KG1 (cell line): Measurements from ENCODE around the gene SVOPL.

Source experiments
- DNase-seq: peaks from one replicate; lab custom pipeline; 2025; lab: John Stamatoyannopoulos, UW

The SVOPL gene

DNA sequence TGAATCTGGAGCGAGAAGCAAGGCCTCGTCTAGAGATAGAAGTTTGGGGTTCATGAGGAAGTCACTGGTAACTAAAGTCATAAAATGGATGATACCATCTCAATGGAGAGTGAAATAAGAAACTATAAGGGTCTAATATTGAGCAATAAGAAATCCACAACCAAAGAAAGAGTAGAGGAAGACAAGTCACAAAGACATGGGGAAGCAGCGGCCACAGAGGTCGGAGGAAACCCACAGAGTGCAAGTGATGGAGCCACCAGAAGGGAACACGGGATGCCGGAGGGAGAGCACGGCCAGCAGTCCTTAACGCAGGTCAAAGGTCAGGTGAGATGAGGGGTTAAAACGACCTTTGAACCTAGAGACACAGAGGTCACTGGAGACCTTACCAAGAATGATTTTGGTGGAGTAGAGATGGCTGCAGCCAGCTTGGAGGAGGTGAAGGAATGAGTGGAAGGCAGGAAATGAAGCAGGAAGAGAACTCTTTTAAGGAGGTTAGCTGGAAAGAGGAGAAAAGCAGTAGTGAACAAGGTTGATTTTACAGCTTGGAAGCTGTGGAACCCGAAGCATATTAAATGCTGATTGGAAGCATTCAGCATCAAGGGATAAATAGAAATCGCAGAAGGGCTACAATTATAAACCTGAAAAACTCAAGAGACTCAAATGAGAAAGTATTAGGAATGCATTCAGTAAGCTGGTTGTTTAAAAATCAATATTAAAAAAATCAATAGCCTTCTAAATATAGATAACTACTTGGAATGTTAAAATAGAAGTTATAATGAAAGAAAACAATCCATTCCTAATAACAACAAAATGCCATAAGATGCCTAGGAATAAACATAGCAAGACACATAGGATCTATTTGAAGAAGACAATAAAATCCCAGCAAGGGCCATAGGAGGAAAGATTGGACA is 93.7 kb downstream of the SVOPL start:
- DNase-seq, result no peak

GRCh38 chr7:138606236-138606635 is 94.9 kb downstream of the SVOPL start:
- DNase-seq, result no peak

DNA sequence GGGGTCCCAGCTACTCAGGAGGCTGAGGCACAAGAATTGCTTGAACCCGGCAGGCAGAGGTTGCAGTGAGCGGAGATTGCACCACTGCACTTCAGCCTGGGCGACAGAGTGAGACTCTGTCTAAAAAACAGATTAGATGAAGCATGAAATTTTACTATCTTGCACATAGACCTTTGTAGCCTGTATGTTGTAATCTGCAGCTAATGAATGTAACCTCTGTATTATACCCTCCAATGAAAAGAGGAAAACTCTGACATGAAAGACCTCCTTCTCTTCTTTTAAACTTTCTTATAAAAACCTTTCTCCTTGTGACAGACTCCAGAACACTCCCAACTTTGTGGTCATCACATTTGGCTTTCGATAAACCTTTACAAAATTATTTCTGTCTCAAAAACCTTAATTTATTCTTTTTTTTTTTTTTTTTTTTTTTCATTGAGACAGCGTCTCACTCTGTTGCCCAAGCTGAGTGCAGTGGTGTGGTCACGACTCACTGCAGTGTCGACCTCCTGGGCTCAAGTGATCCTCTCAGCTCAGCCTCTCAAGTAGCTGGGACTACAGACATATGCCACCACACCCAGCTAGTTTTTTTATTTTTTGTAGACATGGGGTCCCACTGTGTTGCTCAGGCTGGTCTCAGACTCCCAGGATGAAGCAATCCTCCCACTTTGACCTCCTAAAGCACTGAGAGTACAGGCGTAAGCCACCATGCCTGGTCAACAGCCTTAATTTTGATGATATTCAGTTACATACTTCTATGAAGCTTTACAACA is 97.4 kb downstream of the SVOPL start:
- no peak for DNase-seq

DNA sequence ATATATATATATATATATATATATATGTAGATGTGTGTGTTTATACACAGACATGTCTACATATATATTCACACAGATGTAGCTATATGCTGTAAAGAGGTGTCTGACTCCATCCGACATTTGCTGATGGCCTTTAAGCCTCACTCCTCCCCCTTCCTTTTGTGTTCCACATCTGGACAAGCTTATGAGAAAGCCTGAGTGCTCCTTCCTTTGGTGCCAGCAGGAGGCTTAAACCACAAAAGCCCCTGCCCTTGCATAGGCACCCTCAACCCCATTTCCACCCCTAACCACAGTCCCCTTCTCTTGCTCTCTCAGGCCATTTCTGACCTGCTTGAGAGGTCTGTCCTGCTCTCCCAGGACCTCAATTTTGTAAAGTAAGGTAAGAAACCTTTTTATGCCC is 98.7 kb downstream of the SVOPL start:
- no peak for DNase-seq

DNA sequence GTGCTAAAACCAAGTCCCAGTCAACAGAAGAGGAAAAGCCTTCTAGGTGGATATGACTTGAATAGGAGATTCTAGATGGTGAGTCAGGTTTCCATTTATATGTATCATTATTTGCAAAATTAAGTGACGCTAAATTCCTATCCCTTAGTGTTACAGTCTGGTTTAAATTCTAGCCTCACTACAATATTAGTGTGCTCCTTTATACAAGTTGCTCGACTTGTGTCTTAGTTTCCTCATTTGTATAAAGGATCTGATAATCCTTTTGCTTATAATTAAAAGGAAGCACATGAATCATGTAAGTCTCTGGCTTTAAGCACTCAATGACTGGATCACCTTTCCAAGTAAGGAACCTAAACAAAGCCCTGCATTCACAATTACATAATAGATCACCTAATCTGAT is 105.7 kb downstream of the SVOPL start:
- no peak for DNase-seq

GRCh38 chr7:138590154-138590553 is 111.0 kb downstream of the SVOPL start:
- DNase-seq, result no peak

DNA sequence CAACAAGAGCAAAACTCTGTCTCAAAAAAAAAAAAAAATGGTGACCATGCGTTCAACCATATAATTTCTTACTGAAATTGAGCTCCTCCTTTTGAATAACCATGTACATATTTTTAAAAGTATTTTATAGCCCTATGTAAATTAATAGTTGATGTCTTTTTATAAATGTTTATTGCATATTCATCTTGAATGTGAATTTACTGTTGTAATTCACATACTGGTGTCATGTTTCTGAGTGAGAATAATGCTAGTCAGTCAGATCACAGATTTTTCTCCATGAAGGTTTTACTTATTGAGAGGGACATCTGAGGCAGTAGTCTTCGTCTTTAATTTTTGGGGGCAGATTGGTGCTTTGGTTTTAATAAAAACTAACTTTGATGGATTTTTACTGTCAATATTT is 112.2 kb downstream of the SVOPL start:
- DNase-seq, result no peak

DNA sequence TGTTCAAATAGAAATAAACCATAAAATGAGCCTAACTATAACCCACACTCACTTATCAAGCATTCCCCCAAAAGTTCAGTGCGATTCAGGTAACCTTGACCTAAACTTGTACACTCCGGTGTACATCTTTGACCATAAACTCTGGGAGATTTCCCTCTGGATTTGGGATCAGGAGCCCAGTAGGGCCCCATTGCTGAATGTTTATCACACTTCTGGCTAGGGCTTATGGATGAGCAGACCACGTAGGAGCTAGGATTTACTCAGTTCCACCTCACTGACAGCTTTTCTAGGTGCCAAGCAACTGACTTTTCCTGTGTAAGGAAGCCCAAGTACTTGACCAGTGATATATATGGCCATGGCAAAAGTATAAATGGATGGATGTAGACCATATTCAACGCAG is 113.7 kb downstream of the SVOPL start:
- no peak for DNase-seq

GRCh38 chr7:138585283-138585993 is 115.7 kb downstream of the SVOPL start:
- DNase-seq, result no peak

GRCh38 chr7:138584696-138585095 is 116.5 kb downstream of the SVOPL start:
- no peak for DNase-seq

GRCh38 chr7:138584283-138584682 is 116.9 kb downstream of the SVOPL start:
- DNase-seq, result no peak

DNA sequence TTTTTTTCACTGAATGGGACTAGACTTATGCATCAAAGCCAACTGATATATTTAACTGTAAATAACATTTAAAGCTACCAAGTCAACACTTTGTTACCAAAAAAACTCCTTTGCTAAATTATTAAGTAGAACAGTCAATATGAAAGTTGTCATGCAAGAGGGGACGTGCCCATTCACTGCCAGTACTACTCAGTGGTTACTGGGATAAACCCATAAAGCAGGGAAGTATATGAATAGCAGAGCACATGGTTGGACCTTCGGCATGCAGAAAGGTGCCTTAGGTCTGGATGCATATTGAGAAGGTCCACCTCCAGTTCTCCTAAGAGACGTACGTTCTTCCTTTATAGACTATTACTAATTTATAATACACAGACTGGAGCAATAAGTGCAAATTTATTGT is 120.1 kb downstream of the SVOPL start:
- no peak for DNase-seq

- DNase-seq, result no peak
Observed at GRCh38 chr7:138579671-138580070, 121.5 kb downstream of the SVOPL start.

GRCh38 chr7:138579136-138579535 is 122.0 kb downstream of the SVOPL start:
- DNase-seq, result no peak

GRCh38 chr7:138575897-138576428 is 125.2 kb downstream of the SVOPL start:
- DNase-seq, result no peak

DNA sequence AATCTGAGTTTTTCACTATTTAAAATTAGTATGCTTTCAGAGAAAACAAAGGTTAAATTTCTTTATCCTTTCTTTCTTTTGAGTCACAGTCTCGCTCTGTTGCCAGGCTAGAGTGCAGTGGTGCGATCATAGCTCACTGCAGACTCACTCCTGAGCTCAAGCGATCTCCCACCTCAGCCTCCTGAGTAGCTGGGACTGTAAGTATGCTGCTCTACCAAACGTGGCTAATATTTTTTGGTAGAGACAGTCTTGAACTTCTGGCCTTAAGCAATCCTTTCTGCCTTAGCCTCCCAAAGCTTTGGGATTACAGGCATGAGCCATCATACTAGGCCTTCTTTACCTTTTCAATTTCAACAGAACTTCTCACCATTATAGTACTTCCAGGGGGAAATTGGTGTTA is 127.4 kb downstream of the SVOPL start:
- DNase-seq, result no peak

- no peak for DNase-seq
Observed at GRCh38 chr7:138570715-138571114, 130.4 kb downstream of the SVOPL start.

GRCh38 chr7:138569418-138569817 is 131.7 kb downstream of the SVOPL start:
- DNase-seq, result no peak

GRCh38 chr7:138568655-138569054 is 132.5 kb downstream of the SVOPL start:
- no peak for DNase-seq

GRCh38 chr7:138565451-138566114 is 135.6 kb downstream of the SVOPL start:
- DNase-seq, result no peak

GRCh38 chr7:138565071-138565450 is 136.1 kb downstream of the SVOPL start:
- DNase-seq, result no peak

- DNase-seq, result no peak
Observed at GRCh38 chr7:138564365-138564764, 136.8 kb downstream of the SVOPL start.
